Inflammatory macrophage (primary cell): ENCODE data around the gene ILF3.

Experiments
- DNase-seq, 2 donors: peaks; one replicate each; pipeline ENCODE4 v3.0.0-alpha.2; 2020 to 2022

Gene ILF3

GRCh38 chr19:10701955-10702525 lies 47.9 kb downstream of the ILF3 start:
- DNase-seq, result peak in 1 of 2 donors; percentile 28

- DNase-seq, result no peak
Observed at GRCh38 chr19:10706990-10707389, 52.8 kb downstream of the ILF3 start.

DNA sequence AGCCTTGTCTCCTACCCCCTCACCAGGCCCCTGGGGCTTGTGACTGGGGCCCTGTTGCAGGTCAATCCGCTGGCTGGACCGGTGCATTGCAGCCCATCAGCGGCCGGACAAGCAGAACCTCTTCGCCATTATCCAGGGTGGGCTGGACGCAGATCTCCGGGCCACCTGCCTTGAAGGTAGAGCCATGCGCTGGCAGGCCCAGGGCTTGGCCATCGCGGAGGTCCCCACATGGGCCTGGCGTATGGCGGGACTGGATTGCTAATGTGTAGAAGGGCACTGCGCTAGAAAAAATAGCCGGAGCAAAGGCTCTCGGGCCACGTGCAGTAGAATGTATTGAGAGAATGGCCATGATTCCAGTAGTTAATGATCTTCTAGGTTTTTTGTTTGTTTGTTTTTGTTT lies 53.3 kb downstream of the ILF3 start:
- DNase-seq, result no peak

- DNase-seq, result no peak
Observed at GRCh38 chr19:10708291-10708690, 54.1 kb downstream of the ILF3 start.

GRCh38 chr19:10712045-10712444 lies 57.9 kb downstream of the ILF3 start:
- DNase-seq, result no peak

- DNase-seq, result no peak
Observed at GRCh38 chr19:10712754-10713153, 58.6 kb downstream of the ILF3 start.

- no peak for DNase-seq
Observed at GRCh38 chr19:10713317-10713716, 59.2 kb downstream of the ILF3 start.

DNA sequence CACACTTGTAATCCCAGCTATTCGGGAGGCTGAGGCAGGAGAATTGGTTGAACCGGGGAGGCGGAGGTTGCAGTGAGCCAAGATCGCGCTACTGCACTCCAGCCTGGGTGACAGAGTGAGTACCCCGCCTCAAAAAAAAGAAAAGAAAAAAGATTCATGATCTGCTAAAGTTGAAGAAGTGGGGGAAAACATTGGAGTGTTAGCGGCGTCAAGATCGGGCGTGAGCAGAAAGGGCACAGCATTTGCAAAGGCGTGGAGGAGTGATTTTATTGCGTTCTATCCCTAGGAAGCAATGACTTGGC lies 62.9 kb downstream of the ILF3 start:
- no peak for DNase-seq

DNA sequence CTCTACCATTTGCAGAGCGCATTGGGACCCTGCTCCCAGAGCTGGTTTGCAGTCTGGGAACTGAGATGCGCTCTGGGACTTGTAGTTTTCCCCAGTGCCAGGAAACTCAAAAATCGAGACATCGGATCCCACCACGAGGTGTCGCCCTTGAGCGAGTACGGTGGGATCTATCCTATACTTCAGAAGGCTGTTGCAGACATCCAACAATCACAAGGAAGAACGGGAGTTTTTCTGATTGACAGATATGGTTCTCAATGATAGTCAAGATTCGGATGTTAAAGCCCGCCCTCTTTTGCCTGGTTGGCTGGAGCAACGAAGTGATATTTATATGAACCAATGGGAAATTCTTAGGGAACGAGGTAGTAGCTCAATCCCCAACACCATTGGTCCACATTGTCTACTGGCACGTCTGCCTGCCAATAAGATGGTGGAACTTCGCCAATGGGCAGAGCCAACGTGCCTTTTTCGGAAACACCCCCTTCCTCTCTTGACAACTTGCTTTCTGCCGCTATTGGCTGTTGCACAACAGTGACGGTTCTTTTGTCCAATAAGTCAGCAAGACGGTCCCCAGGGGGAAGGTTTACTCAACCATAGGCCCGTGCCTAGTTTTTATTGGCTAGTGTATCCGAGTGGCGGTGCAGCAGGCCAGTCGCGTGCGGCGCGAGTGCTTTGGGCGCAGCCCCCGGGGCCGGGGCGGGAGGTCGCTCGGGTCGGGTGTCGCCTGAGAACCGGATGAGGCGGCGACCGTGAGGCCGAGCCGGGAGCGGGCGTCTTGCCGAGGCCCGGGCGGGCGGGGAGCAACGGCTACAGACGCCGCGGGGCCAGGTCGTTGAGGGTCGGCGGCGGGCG lies 63.4 kb downstream of the ILF3 start, which contains the start of gene DNM2:
TSS of gene DNM2 (plus strand) at position 724 of the 849 bp plus-strand sequence. CDS start 164 bp downstream, outside the sequence.
- peak; percentile 100 for DNase-seq

- peak; percentile 35 to 60 for DNase-seq
Observed at GRCh38 chr19:10718205-10719196, 64.4 kb downstream of the ILF3 start.

GRCh38 chr19:10719466-10719961 lies 65.4 kb downstream of the ILF3 start:
- peak; percentile 45 to 66 for DNase-seq

DNA sequence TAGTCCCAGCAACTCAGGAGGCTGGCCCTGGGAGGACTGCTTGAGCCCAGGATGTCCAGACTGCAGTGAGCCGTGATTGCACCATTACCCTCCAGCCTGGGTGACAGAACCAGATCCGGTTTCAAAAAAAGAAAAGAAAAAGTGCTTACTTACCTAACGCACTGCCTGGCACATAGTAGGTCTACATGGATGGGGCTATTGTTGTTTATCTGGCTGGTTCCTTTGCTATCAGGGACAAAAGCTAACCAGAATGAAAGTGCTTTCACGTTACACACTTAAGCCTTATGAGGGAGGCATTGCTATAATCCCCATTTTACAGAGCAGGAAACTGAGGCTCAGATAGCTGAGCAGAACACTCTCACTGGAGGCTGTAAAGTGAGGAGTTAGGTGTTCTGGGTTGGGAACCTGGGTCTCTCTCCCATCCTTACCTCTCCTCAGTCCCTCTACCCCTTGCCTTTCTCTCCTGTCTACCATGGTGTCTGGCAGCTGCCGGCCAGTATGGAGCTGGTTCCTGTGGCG lies 66.5 kb downstream of the ILF3 start:
- DNase-seq, result no peak

DNA sequence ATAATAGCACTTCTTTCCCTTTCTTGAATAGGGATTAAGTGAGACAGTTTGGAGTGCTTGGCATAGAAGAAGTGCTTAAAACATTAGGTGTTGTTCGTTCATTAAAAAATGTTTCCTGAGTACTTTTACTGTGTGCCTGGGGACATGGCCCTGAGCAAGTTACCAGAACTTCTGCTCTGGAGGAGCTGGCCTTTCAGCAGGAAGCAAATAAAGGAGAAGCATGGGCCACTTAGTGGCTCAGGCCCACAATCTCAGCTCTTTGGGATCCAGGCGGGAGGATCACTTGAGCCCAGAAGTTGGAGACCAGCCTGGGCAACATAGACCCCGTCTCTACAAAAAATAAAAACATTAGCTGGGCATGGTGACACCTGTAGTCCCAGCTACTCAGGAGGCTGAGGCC lies 69.4 kb downstream of the ILF3 start:
- peak; percentile 33 to 44 for DNase-seq

GRCh38 chr19:10724573-10725071 lies 70.5 kb downstream of the ILF3 start:
- DNase-seq, result peak in 1 of 2 donors; percentile 44

- no peak for DNase-seq
Observed at GRCh38 chr19:10725415-10725814, 71.3 kb downstream of the ILF3 start.

- no peak for DNase-seq
Observed at GRCh38 chr19:10726268-10726667, 72.1 kb downstream of the ILF3 start.

DNA sequence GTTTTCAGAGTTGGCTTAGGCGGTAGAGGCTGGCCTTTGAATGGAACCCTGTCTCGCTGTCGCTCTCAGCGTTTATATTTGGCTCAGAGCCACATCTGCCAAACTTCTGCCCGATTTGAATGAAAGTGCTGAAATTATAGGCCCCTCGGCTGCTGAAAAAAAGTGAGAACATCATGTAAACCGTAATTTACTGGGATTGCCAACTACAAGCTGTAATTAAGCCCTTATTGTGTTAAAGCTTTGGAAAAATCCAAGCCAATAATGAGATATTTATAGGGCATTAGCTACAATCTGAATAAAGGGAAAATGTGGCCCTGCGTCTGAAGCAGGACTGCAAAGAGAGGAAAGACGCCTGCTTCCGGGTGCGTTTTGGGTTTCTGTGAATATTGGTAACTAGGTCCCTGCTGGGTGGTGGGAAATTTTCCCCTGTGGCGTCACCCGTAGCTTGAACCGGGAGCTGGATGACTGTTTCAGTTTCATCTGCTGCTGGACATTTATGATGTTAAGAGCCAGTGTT lies 73.6 kb downstream of the ILF3 start:
- no peak for DNase-seq

GRCh38 chr19:10729411-10729810 lies 75.3 kb downstream of the ILF3 start:
- peak; percentile 66 to 69 for DNase-seq

GRCh38 chr19:10730932-10731331 lies 76.8 kb downstream of the ILF3 start:
- no peak for DNase-seq

DNA sequence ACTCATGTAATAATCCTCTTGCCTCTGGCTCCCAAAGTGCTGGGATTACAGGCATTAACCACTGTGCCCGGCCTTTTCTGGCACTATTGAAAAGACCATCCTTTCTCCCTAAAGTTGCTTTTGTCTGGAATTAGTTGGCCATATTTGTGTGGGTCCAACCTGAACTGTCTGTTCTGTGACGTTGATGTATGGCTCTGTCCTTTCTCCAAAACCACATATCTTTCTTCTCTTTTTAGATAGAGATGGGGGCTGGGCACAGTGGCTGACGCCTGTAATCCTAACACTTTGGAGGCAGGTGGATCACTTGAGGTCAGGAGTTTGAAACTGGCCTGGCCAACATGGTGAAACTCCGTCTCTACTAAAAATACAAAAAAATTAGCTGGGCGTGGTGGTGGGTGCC lies 81.6 kb downstream of the ILF3 start:
- no peak for DNase-seq

- peak; percentile 43 to 59 for DNase-seq
Observed at GRCh38 chr19:10736189-10736588, 82.0 kb downstream of the ILF3 start.

- no peak for DNase-seq
Observed at GRCh38 chr19:10736916-10737551, 82.9 kb downstream of the ILF3 start.
